OCI-LY7 (cell line): ENCODE results near the gene AIM2. TPM values are rescaled to one million over a fixed set of nuclear protein-coding genes. Genes with fewer than 3 reads are reported as not detected.

Source experiments
- Bru-seq: library from RNA; stranded (reverse); fragments of 400-500 nt; gene quantifications from one replicate; lab custom pipeline; 2021; lab: Mats Ljungman, UMichigan
- BruChase-seq, 2 experiments: library from RNA; stranded (reverse); fragments of 400-500 nt; gene quantifications; one replicate each; lab custom pipeline; 2021; lab: Mats Ljungman, UMichigan
- BruUV-seq: library from RNA; stranded (reverse); fragments of 400-500 nt; replicated peaks from 2 replicates; lab custom pipeline; 2021; lab: Mats Ljungman, UMichigan
- CTCF ChIA-PET: fragments of 300-600 bp; sonication (Branson Sonifier 250); formaldehyde crosslinking; loops from one replicate; lab custom pipeline; 2022; ENCODE audit warnings: antibody characterized with exemption; ENCODE audit not compliant: unreplicated experiment; lab: Charles Lee
- POLR2A ChIA-PET: fragments of 300-600 bp; sonication (Branson Sonifier 250); formaldehyde crosslinking; loops from one replicate; lab custom pipeline; 2022; ENCODE audit warnings: antibody characterized with exemption; lab: Charles Lee
- DNase-seq: peaks from one replicate; pipeline ENCODE4 v3.0.0-alpha.2; 2015; ENCODE audit warnings: low spot score
- H2AFZ ChIP-seq: fragments of 200-600 bp; sonication (generic), shearing (Covaris generic); 2 replicates; pipeline ENCODE4 v1.6.1; 2014; ENCODE audit warnings: mild to moderate bottlenecking, antibody characterized with exemption, low read length, moderate library complexity
- H3K27ac ChIP-seq: fragments of 200-600 bp; sonication (generic); 2 replicates; pipeline ENCODE4 v1.5.1; 2014; ENCODE audit warnings: mixed run types, low read depth, mild to moderate bottlenecking, moderate library complexity, low read length, inconsistent platforms; ENCODE audit not compliant: poor library complexity, severe bottlenecking
- H3K36me3 ChIP-seq: fragments of 200-600 bp; sonication (generic); 2 replicates; pipeline ENCODE4 v1.6.1; 2014; ENCODE audit warnings: mild to moderate bottlenecking, antibody characterized with exemption, low read length, moderate library complexity, mixed read lengths; ENCODE audit not compliant: insufficient read depth
- H3K4me1 ChIP-seq: fragments of 200-600 bp; sonication (generic); 2 replicates; pipeline ENCODE4 v1.5.1; 2014; ENCODE audit warnings: mild to moderate bottlenecking, low read length; ENCODE audit not compliant: insufficient read depth, poor library complexity, severe bottlenecking
- H3K4me2 ChIP-seq: fragments of 200-600 bp; sonication (generic); 2 replicates; pipeline ENCODE4 v1.6.1; 2014; ENCODE audit warnings: mild to moderate bottlenecking, low read length
- H3K4me3 ChIP-seq: fragments of 200-600 bp; sonication (generic); 2 replicates; pipeline ENCODE4 v1.5.1; 2014; ENCODE audit warnings: mild to moderate bottlenecking, low read depth, low read length; ENCODE audit not compliant: poor library complexity, severe bottlenecking
- H3K79me2 ChIP-seq: fragments of 200-600 bp; sonication (generic); 2 replicates; pipeline ENCODE4 v1.6.1; 2016; ENCODE audit warnings: low read depth, mild to moderate bottlenecking, low read length, moderate library complexity, mixed read lengths; ENCODE audit not compliant: insufficient read depth
- H3K9me2 ChIP-seq: fragments of 200-600 bp; sonication (generic); 2 replicates; pipeline ENCODE4 v1.6.1; 2016; ENCODE audit warnings: mild to moderate bottlenecking, low read length, mixed read lengths; ENCODE audit not compliant: insufficient read depth
- H3K9me3 ChIP-seq: fragments of 200-600 bp; sonication (generic); 2 replicates; pipeline ENCODE4 v1.6.1; 2014; ENCODE audit warnings: mild to moderate bottlenecking, mixed run types, low read length, mixed read lengths
- H4K20me1 ChIP-seq: fragments of 200-600 bp; sonication (generic); 2 replicates; pipeline ENCODE4 v1.6.1; 2014; ENCODE audit warnings: mild to moderate bottlenecking, antibody characterized with exemption, low read length, moderate library complexity, mixed read lengths; ENCODE audit not compliant: insufficient read depth
- EZH2phosphoT487 ChIP-seq: fragments of 200-600 bp; sonication (generic); IDR thresholded peaks from 2 replicates; pipeline ENCODE4 v1.6.1; 2018; ENCODE audit warnings: low read depth, borderline replicate concordance, mild to moderate bottlenecking, mixed run types, antibody characterized with exemption, low read length, moderate library complexity, mixed read lengths
- intact Hi-C: fragments of 100-400 bp; cut with micrococcal nuclease; formaldehyde crosslinking; loops from one replicate; pipeline ENCODE4 v1.10.0; 2022; ENCODE audit not compliant: unreplicated experiment
- long read RNA-seq: library from polyadenylated mRNA; stranded (forward); transcript quantifications from one replicate; pipeline ENCODE4 v2.0.0, GENCODE V29; 2022
- total RNA-seq, 2 experiments: library from RNA; depleted of rRNA in 1 of 2; stranded (reverse); fragments of >200 nt in 1 of 2; shearing (Covaris generic) in 1 of 2; gene quantifications; 2 replicates each; pipeline ENCODE4 v1.2.3, GENCODE V29; 2014 to 2022
- TF ChIP-seq, protein P1 (sequence below): fragments of 200-600 bp; sonication (generic); conservative IDR thresholded peaks from 2 replicates; pipeline ENCODE4 v1.5.1; 2014; ENCODE audit warnings: mild to moderate bottlenecking, antibody characterized with exemption, low read length, moderate library complexity, mixed read lengths

The AIM2 gene, protein sequence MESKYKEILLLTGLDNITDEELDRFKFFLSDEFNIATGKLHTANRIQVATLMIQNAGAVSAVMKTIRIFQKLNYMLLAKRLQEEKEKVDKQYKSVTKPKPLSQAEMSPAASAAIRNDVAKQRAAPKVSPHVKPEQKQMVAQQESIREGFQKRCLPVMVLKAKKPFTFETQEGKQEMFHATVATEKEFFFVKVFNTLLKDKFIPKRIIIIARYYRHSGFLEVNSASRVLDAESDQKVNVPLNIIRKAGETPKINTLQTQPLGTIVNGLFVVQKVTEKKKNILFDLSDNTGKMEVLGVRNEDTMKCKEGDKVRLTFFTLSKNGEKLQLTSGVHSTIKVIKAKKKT
- total RNA-seq (2014; rRNA removed; shearing (Covaris generic)): 16.0 and 18.2 TPM in 2 replicates
- total RNA-seq (2022): 28.1 and 30.8 TPM in 2 replicates
- percentile 91 among the genes with signal in this experiment for Bru-seq, nascent RNA
- BruChase-seq, experiment 1, labeled RNA remaining after a 6-hour chase: percentile 66 among the genes with signal in this experiment
- BruChase-seq, experiment 2, labeled RNA remaining after a 2-hour chase: percentile 71 among the genes with signal in this experiment
- long read RNA-seq, transcript AIM2-202 (6 exons, 1,529 nt): major isoform, 18 of 47 reads
- long read RNA-seq, partial matches to known transcripts: 3 of 47 reads
- long read RNA-seq, other reads (novel, unspliced or antisense): 26 of 47 reads

DNA sequence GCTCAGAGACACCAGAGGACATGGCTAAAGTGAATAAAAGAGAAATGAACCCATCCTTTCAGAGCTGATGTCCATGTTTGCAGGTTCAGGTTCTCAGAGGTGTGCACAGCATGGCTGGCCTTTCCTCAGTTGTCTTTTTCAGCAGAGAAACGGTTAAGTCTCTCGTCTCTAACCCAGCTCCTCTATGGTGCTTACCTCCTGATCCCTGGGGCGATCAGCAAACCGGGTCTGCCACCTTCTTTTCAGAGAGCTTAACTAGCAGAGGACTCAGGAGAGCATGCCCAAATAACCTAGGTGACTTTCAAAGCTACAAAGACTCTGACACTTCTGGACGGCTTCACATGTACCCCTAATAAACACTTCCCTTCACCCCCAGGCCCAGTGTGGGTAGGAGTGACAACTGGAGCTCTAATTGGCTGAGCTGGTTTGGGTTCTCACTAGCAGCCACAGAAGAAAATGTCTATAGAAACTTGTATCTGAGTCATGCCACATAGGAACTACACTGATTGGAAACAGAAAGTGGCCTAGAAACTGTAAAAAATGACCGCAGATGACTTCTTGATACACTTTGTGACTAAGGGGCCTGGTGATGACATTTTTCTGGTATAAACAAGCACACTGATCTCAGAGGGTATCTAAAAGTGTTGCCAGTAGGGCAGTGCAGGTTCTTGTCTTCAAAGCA, at the start of gene AIM2:
AIM2 (minus strand) TSS at position 329 of the 682 bp plus-strand sequence. CDS start 3,267 bp downstream, outside the sequence.
- Histone ChIP-seq H3K79me2 (peaks cover 41% of the 10 kb centered on the region), H3K4me1 (peaks cover 48% of the 10 kb centered on the region), H3K9me2 (no peaks in the 10 kb centered on the region), H3K36me3 (no peaks in the 10 kb centered on the region; the same call in 1 of the 2 replicates), H3K4me3 (peak within 1 kb of the TSS; percentile 68), H2AFZ (peak within 1 kb of the TSS; percentile 93), H4K20me1 (no peaks in the 10 kb centered on the region), H3K9me3 (no peaks in the 10 kb centered on the region), H3K27ac (peak within 1 kb of the TSS; percentile 86), H3K4me2 (peak within 1 kb of the TSS; percentile 74)
- TF ChIP-seq, protein P1, sequence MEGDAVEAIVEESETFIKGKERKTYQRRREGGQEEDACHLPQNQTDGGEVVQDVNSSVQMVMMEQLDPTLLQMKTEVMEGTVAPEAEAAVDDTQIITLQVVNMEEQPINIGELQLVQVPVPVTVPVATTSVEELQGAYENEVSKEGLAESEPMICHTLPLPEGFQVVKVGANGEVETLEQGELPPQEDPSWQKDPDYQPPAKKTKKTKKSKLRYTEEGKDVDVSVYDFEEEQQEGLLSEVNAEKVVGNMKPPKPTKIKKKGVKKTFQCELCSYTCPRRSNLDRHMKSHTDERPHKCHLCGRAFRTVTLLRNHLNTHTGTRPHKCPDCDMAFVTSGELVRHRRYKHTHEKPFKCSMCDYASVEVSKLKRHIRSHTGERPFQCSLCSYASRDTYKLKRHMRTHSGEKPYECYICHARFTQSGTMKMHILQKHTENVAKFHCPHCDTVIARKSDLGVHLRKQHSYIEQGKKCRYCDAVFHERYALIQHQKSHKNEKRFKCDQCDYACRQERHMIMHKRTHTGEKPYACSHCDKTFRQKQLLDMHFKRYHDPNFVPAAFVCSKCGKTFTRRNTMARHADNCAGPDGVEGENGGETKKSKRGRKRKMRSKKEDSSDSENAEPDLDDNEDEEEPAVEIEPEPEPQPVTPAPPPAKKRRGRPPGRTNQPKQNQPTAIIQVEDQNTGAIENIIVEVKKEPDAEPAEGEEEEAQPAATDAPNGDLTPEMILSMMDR: no peak
- TF ChIP-seq EZH2phosphoT487: no peak
- peak; percentile 60 for DNase-seq
- ChIA-PET CTCF (interaction anchor here (0.5 to 1.4 kb wide), 3 partner anchors 12 to 1943 kb away, joined by 4 to 5 read pairs (median 5); partner anchors contain the start of gene IFI16), POLR2A (interaction anchor here (0.6 to 3.4 kb wide), 14 partner anchors 9 to 934 kb away, joined by 3 to 28 read pairs (median 5); partner anchors contain the start of gene IFI16)
- intact Hi-C loops: loop anchor here (10.0 kb wide), 1 partner anchor 512 kb away; no protein-coding TSS in a partner anchor
- BruUV-seq: no TSS peak

DNA sequence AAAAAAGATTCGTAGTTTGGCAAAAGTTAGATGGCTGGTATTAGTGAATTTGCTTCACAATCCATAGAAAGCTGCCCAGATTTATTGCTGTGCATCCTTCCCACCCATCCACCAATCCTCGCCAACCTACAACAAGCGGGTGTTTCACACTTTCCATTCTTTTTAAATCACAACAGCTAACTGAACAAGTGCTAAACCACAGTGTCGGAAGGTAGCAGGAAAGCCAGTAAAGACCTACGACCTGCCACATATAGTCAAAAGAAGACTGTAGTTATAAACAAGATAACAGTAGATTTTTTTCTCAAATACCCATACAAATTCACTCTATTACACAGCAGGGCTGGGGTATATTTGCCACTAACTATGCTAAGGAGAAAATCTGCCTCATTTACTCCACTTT, 47.0 kb upstream of the AIM2 start:
- Histone ChIP-seq H3K27ac (no peak overlapping the region), H3K4me2 (no peak overlapping the region), H3K36me3 (no peaks in the 10 kb centered on the region), H3K9me2 (no peaks in the 10 kb centered on the region), H2AFZ (no peak overlapping the region), H3K4me1 (no peaks in the 10 kb centered on the region), H3K4me3 (no peak overlapping the region), H4K20me1 (no peaks in the 10 kb centered on the region), H3K9me3 (no peaks in the 10 kb centered on the region), H3K79me2 (no peaks in the 10 kb centered on the region)
- no peak for DNase-seq
- POLR2A ChIA-PET: no interaction called here
- BruUV-seq: no TSS peak
- CTCF ChIA-PET: no interaction called here
- TF ChIP-seq, protein P1: no peak
- no peak for TF ChIP-seq EZH2phosphoT487
- intact Hi-C loops: no loop called here
